ENCODE measurements around the gene NOX5.

NOX5 gene

DNA sequence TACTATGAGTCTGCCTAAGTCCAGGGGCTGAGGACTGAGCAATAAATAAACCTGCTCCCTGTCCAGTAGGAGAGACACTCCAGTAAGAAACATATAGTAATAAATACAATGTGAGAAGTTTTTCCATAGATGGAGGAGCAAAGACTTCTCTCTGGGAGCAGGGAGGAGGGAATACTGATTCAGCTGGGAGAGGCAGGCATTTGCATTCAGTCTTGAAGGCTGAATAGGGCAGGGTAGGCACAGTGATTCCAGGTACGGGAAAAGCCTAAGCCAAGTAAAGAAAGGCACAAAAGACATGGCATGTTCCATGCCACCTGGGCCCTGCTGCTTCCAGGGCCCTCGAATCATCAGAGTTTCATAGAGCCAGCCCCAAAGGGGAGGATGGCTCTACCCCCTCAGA, 86.3 kb downstream of the NOX5 start:
- DNase-seq (ENCODE audit: low read depth), result no peak

DNA sequence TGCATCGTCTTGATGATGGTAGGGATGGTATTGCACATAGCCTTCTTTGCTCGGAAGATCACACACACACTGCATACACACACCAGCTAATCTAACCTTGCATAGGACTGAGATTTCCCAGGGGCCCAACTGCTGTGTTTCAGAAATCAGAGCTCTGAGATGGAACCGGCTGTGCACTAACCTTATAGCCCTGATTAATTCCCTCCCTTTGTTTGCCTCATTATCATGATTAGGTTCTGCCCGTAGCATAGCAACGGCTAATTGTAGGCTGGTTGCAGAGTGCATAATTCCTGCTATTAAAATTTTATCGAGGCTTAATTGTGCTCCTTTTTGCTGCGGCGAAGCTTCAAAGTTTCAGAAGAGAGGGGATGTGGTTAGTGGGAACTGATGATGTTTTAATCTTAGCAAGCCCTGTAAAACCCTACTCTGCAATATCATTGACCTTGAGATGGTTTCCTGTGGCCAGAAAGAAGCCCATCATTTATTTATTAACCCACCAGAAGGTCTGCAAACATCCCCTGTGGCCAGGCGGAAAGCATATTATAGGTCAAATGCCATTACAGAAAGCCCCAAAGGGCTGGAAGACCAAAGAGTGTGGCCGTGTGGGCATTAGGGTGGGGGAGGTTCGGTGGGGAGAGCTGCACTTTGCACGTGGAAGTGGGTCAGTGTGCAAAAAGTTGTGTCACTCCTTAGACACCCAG, 89.7 kb downstream of the NOX5 start:
- no peak for DNase-seq (ENCODE audit: low read depth)

DNA sequence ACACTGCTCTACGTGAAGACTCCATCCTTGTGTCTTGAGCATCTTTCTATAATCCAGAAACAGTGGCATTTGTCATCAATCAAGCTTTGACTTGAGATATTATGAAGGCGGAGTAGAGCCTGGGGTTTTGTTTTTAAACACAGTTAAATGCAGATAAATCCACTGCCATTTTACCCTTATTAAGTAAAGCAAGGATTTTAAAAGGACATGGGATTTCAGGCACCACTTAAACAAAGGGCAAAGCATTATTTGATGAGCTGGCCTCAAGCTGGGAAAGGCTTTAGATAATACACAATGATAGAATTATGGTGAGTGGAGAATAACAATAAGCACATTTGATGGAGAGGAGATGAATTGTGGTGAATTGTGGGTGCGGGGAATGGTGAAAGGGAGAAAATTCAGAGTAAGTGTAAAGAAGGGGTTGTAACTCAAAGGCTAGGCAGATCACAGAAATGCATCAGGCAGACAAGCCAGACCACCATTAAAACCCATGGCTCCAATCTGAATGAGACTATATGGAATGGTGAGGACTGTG, 91.0 kb downstream of the NOX5 start:
- no peak for DNase-seq (ENCODE audit: low read depth)

DNA sequence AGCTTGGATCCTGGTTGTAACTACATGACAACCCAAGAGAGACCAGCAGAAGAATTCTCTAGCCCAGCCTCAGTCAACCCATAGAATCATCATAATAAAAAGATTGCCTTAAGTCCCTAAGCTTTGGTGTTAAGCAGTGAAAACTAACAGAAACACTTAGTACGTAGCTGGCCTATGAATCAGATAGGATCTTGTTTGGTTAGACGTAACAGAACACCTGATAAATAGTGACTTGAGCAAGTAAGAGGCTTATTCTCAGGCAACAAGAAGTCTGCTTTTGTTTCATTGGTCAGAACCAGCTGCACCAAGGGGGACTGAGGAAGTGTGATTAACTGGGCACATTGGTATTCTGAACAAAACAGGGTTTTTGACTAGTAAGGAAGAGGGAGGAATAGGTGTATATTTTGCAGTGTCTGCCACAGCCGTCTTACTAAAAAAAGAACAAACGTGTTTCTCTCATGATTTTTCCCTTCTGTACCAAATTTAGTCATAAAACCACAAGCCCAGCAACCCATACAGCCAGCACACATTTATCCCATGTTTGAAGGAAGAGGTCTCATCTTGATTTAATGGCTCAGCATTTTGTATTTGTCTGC, 92.6 kb downstream of the NOX5 start:
- DNase-seq (ENCODE audit: low read depth), result no peak

All from EH (cell line).